GM13977 (cell line): ENCODE results near the gene MMD2.

Experiments used
- DNase-seq: peaks from one replicate; pipeline ENCODE4 v3.0.0; 2012; ENCODE audit warnings: low spot score
- in situ Hi-C: fragments of 300-500 bp; cut with MboI; formaldehyde crosslinking; loops from one replicate; pipeline ENCODE4 v1.12.0; 2022; ENCODE audit warnings: low sequenced_read_pairs, low pct_unique_long_range_greater_than_20kb, mixed read lengths, inconsistent platforms; ENCODE audit not compliant: unreplicated experiment
- TF ChIP-seq, protein P1 (sequence below): IDR thresholded peaks from 2 replicates; pipeline ENCODE4 v1.5.1; 2012; ENCODE audit warnings: mild to moderate bottlenecking, control low read depth; ENCODE audit not compliant: insufficient read depth; ENCODE audit errors: extremely low read depth, missing control alignments

MMD2 gene

DNA sequence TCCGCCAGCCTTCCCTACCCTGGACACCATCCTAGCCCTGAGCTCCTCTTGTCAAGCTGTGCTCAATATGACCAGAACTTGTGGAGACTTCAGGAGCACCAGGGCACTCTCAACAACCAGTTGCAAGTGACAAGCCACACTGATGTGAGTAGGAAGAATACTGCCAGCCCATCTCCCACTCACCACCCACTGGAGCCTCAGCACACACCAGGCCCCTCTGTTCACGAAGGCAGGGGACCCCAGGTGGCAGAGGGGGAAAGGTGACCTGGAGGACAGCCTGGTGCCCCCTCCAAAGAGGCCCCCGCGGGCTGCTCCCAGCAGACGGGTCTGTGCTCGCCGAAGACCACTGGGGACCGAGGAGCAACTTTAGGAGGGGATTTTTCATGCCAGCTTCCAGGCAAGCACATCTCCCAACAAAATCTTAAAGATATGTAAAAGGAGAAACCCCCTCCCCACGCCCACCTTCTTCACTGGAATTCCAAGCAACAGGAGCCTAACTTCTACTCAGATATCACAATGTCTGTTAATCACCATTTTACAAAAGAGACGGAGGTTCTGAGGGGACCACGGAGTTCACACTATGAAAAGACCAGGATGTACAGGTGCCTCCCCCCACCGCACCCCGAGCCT, 1.0 kb downstream of the MMD2 start:
- TF ChIP-seq, protein P1, sequence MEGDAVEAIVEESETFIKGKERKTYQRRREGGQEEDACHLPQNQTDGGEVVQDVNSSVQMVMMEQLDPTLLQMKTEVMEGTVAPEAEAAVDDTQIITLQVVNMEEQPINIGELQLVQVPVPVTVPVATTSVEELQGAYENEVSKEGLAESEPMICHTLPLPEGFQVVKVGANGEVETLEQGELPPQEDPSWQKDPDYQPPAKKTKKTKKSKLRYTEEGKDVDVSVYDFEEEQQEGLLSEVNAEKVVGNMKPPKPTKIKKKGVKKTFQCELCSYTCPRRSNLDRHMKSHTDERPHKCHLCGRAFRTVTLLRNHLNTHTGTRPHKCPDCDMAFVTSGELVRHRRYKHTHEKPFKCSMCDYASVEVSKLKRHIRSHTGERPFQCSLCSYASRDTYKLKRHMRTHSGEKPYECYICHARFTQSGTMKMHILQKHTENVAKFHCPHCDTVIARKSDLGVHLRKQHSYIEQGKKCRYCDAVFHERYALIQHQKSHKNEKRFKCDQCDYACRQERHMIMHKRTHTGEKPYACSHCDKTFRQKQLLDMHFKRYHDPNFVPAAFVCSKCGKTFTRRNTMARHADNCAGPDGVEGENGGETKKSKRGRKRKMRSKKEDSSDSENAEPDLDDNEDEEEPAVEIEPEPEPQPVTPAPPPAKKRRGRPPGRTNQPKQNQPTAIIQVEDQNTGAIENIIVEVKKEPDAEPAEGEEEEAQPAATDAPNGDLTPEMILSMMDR = no peak
- in situ Hi-C loops = no loop called here

DNA sequence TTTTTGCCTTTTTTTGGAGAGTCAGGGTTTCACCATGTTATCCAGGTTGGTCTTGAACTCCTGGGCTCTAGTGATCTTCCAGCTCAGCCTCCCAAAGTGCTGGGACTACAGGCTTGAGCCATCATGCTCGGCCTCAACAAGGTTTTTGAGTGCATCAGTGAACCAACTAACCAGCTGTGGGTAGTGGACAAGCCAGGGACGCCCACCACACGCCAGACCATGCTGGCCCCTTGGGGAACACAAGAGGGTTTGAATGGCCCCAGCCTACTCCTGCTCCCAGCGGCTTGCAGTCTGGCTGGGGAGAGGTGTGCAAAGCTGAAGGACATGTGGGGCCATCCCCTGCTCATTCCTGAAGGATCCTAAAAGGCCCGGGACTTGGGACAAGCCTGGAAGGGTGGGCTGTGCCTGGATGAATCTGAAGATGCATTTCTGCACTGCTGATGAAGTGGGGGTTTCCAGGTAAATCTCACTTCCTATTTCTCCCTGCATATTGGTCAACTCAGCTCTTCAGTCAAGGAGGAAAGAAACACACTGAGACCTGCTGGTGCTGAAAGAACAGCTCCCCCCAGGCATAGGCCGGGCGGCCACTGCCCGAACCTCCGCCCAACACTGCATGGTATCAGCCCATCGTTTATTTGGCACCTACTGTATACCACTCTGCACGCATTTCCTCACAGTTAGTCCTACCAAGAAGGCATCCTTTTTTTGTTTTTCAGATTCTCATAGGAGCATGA, 6.9 kb downstream of the MMD2 start:
- DNase-seq = peak; percentile 86
- TF ChIP-seq, protein P1 = no peak
- in situ Hi-C loops = no loop called here

More for the DNA sequence above, 1.0 kb downstream of the MMD2 start:
- DNase-seq = no peak

DNA sequence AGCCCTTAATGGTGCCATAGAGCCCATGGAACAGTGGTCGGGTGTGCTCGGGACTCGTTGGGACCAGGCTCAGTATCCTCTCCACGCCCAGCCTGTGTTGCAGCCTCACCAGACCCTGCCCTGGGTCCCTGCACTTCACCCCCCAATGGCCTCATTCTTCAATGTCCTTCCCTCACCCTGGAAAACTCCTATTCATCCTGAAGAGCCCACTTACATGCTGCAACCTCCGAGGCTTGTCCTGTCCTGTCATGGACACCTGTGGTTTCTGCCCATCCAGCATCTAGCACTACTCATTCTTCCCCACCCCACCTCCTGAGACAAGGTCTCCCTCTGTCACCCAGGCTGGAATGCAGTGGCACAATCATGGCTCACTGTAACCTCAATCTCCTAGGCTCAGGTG, 7.7 kb downstream of the MMD2 start:
- TF ChIP-seq, protein P1 = no peak
- in situ Hi-C loops = no loop called here
- DNase-seq = no peak

DNA sequence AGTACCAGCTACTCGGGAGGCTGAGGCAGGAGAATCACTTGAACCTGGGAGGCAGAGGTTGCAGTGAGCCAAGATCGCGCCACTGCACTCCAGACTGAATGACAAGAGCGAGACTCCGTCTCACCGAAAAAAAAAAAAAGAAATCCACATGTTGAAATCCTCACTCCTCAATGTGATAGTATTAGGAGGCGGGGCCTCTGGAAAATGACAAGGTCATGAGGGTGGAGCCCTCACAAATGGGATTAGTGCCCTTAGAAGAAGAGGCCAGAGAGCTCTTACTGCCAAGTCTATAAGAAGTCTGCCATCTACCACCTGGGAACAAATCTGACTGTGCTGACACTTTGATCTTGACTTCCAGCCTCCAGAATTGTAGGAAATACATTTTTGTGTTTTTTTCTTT, 10.6 kb downstream of the MMD2 start:
- in situ Hi-C loops = no loop called here
- TF ChIP-seq, protein P1 = no peak
- no peak for DNase-seq

DNA sequence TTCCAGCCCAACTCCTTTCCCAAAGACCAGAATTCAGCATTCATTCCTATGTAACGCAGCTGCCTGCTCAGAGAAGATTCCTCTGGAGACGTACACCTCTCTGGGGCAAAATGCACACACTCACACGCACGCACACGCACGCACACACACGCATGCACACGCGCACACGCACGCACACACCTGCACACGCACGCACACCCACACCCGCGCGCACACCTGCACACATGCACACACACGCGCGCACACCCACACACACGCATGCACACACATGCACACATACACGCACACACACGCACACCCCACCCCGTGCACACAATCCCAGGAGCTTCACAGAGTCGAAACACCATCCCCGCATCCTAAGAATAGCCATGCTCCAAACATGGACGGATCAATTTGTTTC, 13.0 kb downstream of the MMD2 start:
- no peak for DNase-seq
- TF ChIP-seq, protein P1 = no peak
- in situ Hi-C loops = no loop called here

DNA sequence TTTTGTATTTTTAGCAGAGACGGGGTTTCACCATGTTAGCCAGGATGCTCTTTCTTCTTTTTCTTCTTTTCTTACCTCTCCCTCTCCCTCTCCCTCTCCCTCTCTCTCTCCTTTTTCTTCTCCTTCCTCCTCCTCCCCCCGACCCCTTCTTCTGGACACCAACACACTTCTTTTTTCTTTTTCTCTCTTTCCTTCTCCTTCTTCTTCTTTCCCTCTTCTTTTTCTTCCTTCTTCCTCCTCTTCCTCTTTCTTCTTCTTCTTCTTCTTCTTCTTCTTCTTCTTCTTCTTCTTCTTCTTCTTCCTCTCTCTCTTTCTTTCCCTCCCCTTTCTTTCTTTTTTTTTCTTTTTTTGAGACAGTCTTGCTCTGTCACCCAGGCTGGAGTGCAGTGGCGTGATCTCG, 14.0 kb downstream of the MMD2 start:
- in situ Hi-C loops = no loop called here
- no peak for DNase-seq

More for the DNA sequence above, 14.0 kb downstream of the MMD2 start:
- TF ChIP-seq, protein P1 = no peak
